Keratinocyte (primary cell): ENCODE measurements around the gene PNPLA7. TPM values are rescaled to one million over a fixed set of nuclear protein-coding genes. Genes with fewer than 3 reads are reported as not detected.

Experiments
- DNase-seq: peaks from one replicate; pipeline ENCODE4 v3.0.0-alpha.2; 2011; ENCODE audit warnings: low read depth, missing footprints, low spot score
- FAIRE-seq: peaks from 2 replicates; lab custom pipeline; 2011; peaks lifted over from hg19 to GRCh38; lab: Jason Lieb, UNC
- H2AFZ ChIP-seq: 2 replicates; pipeline ENCODE4 v1.6.0; 2012; ENCODE audit warnings: low read length, control low read depth, inconsistent platforms; ENCODE audit not compliant: control insufficient read depth
- H3K27ac ChIP-seq: 2 replicates; pipeline ENCODE4 v1.5.1; 2011; ENCODE audit warnings: low read length; ENCODE audit not compliant: control insufficient read depth, insufficient read depth
- H3K27me3 ChIP-seq: 3 replicates; pipeline ENCODE4 v1.6.0; 2011; ENCODE audit warnings: low read length; ENCODE audit not compliant: control insufficient read depth, insufficient read depth; ENCODE audit errors: extremely low read depth
- H3K36me3 ChIP-seq, 2 experiments: 2 replicates in 1 of 2; 3 replicates in 1 of 2; pipeline ENCODE4 v1.5.1; 2011; ENCODE audit warnings: low read length in 2 of 2, mild to moderate bottlenecking in 1 of 2; ENCODE audit not compliant: control insufficient read depth in 2 of 2, insufficient read depth in 2 of 2; ENCODE audit errors: extremely low read depth in 1 of 2
- H3K4me1 ChIP-seq: 3 replicates; pipeline ENCODE4 v1.5.1; 2011; ENCODE audit warnings: low read length; ENCODE audit not compliant: control insufficient read depth, insufficient read depth; ENCODE audit errors: extremely low read depth
- H3K4me2 ChIP-seq: 3 replicates; pipeline ENCODE4 v1.6.0; 2011; ENCODE audit warnings: low read depth, low read length; ENCODE audit not compliant: control insufficient read depth, insufficient read depth; ENCODE audit errors: extremely low read depth
- H3K4me3 ChIP-seq, 3 experiments: fragments of 200-600 bp in 1 of 3; sonication (generic) in 1 of 3; 2 replicates in 2 of 3; 3 replicates in 1 of 3; pipeline ENCODE4 v1.5.1; 2011 to 2016; ENCODE audit warnings: low read length in 3 of 3, mild to moderate bottlenecking in 3 of 3, control low read depth in 2 of 3, inconsistent platforms in 1 of 3, low read depth in 1 of 3, mixed read lengths in 1 of 3, mixed run types in 1 of 3, moderate library complexity in 1 of 3; ENCODE audit not compliant: control insufficient read depth in 2 of 3, insufficient read depth in 2 of 3; ENCODE audit errors: extremely low read depth in 1 of 3
- H3K79me2 ChIP-seq: 2 replicates; pipeline ENCODE4 v1.6.0; 2012; ENCODE audit warnings: low read length; ENCODE audit not compliant: control insufficient read depth, insufficient read depth
- H3K9ac ChIP-seq: 3 replicates; pipeline ENCODE4 v1.6.0; 2011; ENCODE audit warnings: low read length; ENCODE audit not compliant: control insufficient read depth, insufficient read depth; ENCODE audit errors: extremely low read depth
- H3K9me1 ChIP-seq: 3 replicates; pipeline ENCODE4 v1.6.0; 2011; ENCODE audit warnings: low read length; ENCODE audit not compliant: control insufficient read depth, insufficient read depth; ENCODE audit errors: extremely low read depth
- H3K9me3 ChIP-seq: 2 replicates; pipeline ENCODE4 v1.5.1; 2012; ENCODE audit warnings: low read depth, low read length; ENCODE audit not compliant: control insufficient read depth
- H4K20me1 ChIP-seq: 3 replicates; pipeline ENCODE4 v1.6.0; 2011; ENCODE audit warnings: low read length; ENCODE audit not compliant: control insufficient read depth, insufficient read depth; ENCODE audit errors: extremely low read depth
- CTCF ChIP-seq, 3 experiments: IDR thresholded peaks in 1 of 3; conservative IDR thresholded peaks in 1 of 3; optimal IDR thresholded peaks in 1 of 3; 2 replicates in 2 of 3; 3 replicates in 1 of 3; pipeline versions ENCODE3 to v1.5.1; 2011; ENCODE audit warnings: low read length in 3 of 3, mild to moderate bottlenecking in 3 of 3, moderate library complexity in 2 of 3, control low read depth in 1 of 3, inconsistent platforms in 1 of 3; ENCODE audit not compliant: insufficient read depth in 2 of 3; ENCODE audit errors: extremely low read depth in 1 of 3
- EZH2 ChIP-seq: IDR thresholded peaks from one replicate; pipeline ENCODE4 v1.6.1; 2012; ENCODE audit warnings: inconsistent platforms, mild to moderate bottlenecking, low read length, moderate library complexity
- dilution Hi-C: fragments of 300-500 bp; cut with MboI; formaldehyde crosslinking; loops from one replicate; pipeline ENCODE4 v1.7.0; 2020; ENCODE audit warnings: low sequenced_read_pairs; ENCODE audit not compliant: extremely low pct_ligation_motif_present
- polyA plus RNA-seq, 5 experiments: library from polyadenylated mRNA; depleted of rRNA in 3 of 5; stranded (reverse) in 3 of 5; stranded (forward) in 1 of 5; unstranded in 1 of 5; fragments of >200 nt; gene quantifications; 1 replicate in 1 of 5; 2 replicates in 3 of 5; 3 replicates in 1 of 5; pipeline versions ENCODE4 v1.2.1 to v1.2.3, GENCODE V29; 2011 to 2012; ENCODE audit warnings: missing spikeins in 2 of 5, low read depth in 1 of 5, low replicate concordance in 1 of 5

Gene PNPLA7
- polyA plus RNA-seq, 1 donor (not counting 4 experiments of a cell fraction or from before 2014, with no cell fraction given): 0.34 TPM

- Histone ChIP-seq H3K4me3 (no peak overlapping the region), H3K4me1 (no peaks in the 10 kb centered on the region), H3K9me3 (no peaks in the 10 kb centered on the region), H3K27me3 (no peaks in the 10 kb centered on the region), H3K9me1 (no peaks in the 10 kb centered on the region), H3K4me2 (no peak overlapping the region), H3K9ac (no peak overlapping the region), H3K27ac (no peak overlapping the region), H3K36me3 (no peaks in the 10 kb centered on the region), H3K79me2 (no peaks in the 10 kb centered on the region), H2AFZ (no peak overlapping the region), H4K20me1 (no peaks in the 10 kb centered on the region)
- no peak for DNase-seq
- TF ChIP-seq EZH2: no peak
- no peak for TF ChIP-seq CTCF (optimal IDR thresholded peaks at IDR 0.05 in 1 of 3, IDR thresholded peaks at IDR 0.05 in 1 of 3, conservative IDR thresholded peaks at IDR 0.05 in 1 of 3; ENCODE audit: extremely low read depth in 1 of 3, insufficient read depth in 2 of 3, low read length in 3 of 3)
- FAIRE-seq: no peak
- dilution Hi-C loops: no loop called here
Observed at GRCh38 chr9:137499416-137499815, 50.8 kb downstream of the PNPLA7 start.

- Histone ChIP-seq H3K79me2 (no peaks in the 10 kb centered on the region), H3K4me3 (no peak overlapping the region), H3K27ac (no peak overlapping the region), H3K9me3 (no peaks in the 10 kb centered on the region), H3K4me2 (no peak overlapping the region), H3K9me1 (no peaks in the 10 kb centered on the region), H4K20me1 (no peaks in the 10 kb centered on the region), H3K9ac (no peak overlapping the region), H3K27me3 (no peaks in the 10 kb centered on the region), H3K36me3 (no peaks in the 10 kb centered on the region), H2AFZ (no peak overlapping the region), H3K4me1 (no peaks in the 10 kb centered on the region)
- DNase-seq (no peak), FAIRE-seq (no peak)
- dilution Hi-C loops: no loop called here
- no peak for TF ChIP-seq CTCF (optimal IDR thresholded peaks at IDR 0.05 in 1 of 3, IDR thresholded peaks at IDR 0.05 in 1 of 3, conservative IDR thresholded peaks at IDR 0.05 in 1 of 3; ENCODE audit: extremely low read depth in 1 of 3, insufficient read depth in 2 of 3, low read length in 3 of 3)
- no peak for TF ChIP-seq EZH2
Observed at GRCh38 chr9:137498720-137499150, 51.5 kb downstream of the PNPLA7 start.
